Loucy (cell line): ENCODE data around the gene TRIM63.

Source experiments
- EZH2phosphoT487 ChIP-seq: fragments of 200-600 bp; IDR thresholded peaks from 2 replicates; pipeline ENCODE4 v1.6.1; 2018; ENCODE audit warnings: antibody characterized with exemption, mild to moderate bottlenecking, moderate library complexity, borderline replicate concordance
- TF ChIP-seq, protein P1 (sequence below): fragments of 200-600 bp; sonication (generic); conservative IDR thresholded peaks from 2 replicates; pipeline ENCODE4 v1.5.1; 2014; ENCODE audit warnings: mild to moderate bottlenecking, antibody characterized with exemption, low read length

DNA sequence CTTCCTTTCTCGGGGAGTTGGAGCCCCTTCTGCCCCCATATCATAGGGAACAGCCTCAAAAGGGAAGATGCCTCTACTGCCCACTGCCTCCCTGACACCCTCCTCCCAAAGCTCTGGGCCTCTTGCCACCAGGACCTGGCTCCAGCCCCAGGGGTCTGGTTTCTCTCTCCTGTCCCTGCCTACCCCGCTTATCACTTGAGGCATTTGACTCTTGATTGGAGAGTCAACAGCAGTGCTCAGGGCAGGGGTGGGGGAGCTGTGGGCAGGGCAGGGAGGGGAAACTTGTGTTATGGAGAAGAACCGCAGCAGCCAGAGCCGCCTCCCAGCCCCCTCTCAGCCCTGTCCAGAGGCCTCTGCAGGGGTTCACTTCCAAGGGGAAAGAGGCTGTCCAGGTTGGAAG is 573 bp downstream of the TRIM63 start:
- TF ChIP-seq, protein P1, sequence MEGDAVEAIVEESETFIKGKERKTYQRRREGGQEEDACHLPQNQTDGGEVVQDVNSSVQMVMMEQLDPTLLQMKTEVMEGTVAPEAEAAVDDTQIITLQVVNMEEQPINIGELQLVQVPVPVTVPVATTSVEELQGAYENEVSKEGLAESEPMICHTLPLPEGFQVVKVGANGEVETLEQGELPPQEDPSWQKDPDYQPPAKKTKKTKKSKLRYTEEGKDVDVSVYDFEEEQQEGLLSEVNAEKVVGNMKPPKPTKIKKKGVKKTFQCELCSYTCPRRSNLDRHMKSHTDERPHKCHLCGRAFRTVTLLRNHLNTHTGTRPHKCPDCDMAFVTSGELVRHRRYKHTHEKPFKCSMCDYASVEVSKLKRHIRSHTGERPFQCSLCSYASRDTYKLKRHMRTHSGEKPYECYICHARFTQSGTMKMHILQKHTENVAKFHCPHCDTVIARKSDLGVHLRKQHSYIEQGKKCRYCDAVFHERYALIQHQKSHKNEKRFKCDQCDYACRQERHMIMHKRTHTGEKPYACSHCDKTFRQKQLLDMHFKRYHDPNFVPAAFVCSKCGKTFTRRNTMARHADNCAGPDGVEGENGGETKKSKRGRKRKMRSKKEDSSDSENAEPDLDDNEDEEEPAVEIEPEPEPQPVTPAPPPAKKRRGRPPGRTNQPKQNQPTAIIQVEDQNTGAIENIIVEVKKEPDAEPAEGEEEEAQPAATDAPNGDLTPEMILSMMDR: no peak
- TF ChIP-seq EZH2phosphoT487: no peak
